Dedifferentiated amniotic fluid mesenchymal stem cell (primary cell): ENCODE measurements around the gene RTL5.

ENCODE experiments used
- DNase-seq: peaks from one replicate; pipeline ENCODE4 v3.0.0-alpha.2; 2016; ENCODE audit errors: extremely low spot score

RTL5 gene

DNA sequence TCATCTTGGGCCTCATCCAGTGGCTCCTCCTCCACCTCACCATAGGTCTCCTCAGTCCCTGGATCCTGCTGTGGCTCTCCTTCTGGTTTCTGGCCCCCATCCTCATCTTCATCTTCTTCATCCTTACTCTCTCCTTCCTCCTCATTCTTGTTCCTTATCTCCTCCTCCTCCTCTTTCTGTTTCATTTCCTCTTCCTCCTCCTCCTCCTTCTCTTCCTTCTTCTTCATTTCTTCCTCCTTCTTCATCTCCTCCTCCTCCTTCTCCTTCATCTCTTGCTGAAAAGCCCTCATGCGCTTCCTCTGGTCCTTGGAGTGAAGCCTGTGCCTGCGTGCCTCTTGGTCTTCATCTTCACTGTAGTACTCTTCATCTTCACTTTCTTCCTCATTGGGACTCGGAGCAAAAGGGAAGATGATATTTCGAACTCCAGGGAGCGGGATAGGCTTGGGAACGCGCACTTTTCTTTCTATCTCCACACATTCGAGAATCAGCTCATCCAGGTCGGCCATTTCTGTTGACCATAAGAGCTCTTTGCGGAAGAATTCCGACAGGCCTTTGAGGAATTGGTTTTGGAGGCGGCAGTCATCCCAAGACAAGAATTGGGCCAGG is 1.5 kb downstream of the RTL5 start:
- no peak for DNase-seq

DNA sequence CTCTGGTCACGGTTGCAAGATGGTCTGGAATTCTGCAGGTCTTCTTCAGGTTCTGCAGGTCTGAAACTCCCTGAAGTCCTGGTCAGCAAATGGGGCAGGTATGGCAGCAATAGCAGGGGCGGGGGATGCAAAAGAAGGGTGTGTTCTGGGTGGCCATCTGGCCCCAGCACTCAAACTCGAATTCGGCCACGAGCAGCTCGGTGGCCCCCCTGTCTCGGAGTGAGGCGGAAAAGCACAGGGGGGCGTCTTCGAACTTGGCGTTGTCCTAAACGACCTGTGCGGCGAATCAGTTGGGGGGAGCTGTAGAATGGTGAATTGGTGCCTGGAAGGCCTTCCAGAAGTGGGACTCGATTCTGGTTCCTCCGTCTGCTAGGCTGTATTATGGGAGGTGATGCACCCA is 2.1 kb downstream of the RTL5 start:
- DNase-seq: no peak

DNA sequence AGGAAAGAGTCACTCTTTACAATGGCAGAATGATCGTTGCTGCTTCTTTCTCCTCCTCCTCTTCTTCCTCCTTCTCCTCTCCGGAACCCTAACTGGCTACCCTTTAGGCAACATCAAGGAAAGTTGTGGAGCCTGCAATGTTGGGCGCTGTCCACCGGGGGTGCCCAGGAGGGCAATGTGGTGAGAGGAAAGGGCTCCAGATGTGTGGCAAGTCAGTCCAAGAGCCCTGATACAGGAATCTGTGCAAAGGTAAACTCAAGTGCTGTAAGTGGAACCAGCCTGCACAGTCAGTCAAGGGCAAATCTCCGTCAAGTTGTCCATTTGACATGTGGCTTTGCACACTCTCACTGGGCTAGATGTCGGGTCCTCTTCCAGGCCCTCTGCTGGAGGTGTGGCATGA is 2.8 kb downstream of the RTL5 start:
- DNase-seq: no peak

DNA sequence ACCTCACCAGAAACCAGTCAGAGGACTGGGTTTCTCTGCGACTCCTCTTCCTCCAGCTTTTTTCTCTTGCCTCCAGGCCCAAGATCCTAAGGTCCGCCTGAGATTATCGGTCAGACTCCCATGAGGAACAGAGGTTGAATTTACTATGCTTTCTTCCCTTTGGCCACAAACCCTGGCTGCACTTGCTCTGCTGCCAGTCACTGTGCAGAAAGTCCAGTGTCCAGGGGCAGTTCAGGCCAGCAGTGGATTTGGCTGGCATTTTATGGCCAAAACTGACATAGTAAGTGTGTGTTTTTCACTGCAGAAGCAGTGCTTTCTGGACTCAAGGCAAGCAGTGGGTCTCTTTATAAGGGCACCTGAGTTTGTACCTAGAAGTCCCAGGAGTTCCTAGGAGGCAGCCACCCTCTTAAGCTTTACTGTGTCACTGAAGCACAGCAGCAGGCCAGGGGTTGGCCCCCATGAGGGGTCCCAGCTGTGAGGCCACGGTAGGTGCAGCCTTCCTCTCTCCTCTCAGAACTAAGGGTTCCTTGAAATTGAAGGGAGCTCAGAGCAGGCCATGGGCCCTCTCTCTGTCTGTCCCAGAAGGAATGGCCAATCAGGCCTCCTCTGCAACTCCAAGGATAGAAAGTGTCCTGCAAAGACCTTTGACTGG is 3.4 kb downstream of the RTL5 start:
- no peak for DNase-seq

DNA sequence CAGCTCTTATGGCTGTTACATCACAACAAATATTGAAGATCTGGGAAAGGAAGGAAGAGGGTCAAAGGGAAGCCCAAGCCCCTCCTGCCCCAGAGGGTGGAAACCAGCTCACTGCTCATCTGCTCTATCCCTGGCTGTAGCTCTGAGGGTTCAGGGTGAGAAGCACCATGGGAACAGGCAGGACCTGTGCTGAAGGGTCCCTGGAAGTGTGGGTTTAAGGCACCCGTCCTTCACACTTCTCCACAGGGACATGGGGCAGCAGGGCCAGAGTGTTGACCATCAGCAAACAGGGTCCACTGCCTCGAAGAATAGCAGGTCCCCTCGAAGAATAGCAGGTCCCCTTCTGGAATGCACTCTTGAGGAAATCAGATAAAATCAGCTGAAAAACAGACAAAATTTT is 4.4 kb downstream of the RTL5 start:
- no peak for DNase-seq

DNA sequence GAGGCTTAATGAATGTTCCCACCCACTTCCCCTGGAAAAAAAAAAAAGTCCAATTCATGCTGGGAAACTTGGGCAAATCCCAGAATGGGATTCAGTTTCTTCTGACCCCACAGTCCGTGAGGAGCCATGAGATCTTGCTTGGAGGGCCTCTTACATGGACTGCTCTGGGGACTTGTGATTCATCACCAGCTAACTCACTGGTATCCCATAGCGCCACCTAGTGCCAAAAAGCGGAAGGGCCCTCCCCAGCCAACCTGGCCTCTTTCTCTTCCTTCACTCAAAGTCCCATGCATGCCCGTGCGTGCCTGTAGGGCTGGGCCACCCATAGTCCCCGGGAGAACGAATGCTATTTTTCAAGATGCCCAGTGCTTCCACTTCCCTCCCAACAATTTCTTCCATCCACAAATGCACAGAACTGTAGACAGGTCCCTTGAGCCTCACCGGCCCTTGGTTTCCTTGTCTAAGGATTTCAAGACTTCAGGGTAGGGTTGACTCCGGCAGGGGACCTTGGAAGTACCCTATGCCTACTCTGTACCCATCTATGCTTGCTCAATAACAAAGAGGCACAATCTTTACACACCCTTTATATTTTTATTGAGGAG is 5.1 kb downstream of the RTL5 start:
- DNase-seq: peak; percentile 87

DNA sequence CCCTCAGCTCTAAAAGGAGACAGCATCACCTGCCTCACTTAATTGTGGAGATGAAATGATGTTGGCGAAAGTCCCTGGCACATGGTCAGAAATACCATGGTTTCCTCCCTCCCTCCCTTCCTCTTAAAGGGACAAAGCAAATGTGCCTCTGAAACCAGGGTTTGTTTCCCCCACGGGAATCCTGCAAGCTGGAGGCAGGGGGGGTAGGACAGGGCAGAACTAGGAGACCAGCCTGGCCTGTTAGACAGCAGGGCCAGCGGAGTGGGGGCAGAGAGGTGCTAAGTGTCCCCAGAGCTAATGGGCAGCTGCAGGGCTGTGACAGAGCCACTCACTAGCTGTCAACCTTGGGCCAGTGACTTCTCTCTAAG is 5.7 kb downstream of the RTL5 start:
- no peak for DNase-seq

DNA sequence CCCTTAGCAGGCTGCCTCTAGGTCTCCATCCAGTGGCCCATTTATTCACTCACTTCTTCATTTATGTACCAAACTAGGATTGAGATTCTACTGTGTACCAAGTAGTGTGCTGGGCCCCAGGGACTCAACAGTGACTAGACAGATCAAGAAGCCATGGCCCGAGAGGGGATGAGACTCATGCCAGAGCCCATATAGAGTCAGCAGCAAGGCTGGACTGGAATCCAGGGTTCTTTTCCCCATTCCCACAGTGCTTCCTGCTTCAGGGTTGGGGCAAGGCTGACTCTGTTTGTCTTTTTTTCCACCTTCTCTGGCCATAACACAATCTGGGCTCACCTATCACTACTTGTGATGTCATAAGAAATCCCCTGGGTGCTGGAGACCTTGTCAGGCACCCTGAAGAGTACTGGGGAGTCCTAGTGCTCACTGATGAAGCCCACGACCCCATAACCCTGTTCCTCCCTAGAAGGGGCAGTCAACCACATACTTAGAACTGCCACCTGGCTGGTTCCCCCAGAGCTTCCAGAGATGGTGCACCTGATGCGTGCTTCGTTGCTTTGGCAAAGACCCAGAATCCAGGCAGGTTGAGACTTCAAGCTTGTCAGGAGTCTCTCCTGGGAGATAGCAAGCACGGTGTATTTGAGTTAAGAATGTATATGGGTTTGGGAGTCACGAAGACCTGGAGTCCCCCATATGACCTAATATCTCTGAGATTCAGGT is 6.2 kb downstream of the RTL5 start:
- no peak for DNase-seq

DNA sequence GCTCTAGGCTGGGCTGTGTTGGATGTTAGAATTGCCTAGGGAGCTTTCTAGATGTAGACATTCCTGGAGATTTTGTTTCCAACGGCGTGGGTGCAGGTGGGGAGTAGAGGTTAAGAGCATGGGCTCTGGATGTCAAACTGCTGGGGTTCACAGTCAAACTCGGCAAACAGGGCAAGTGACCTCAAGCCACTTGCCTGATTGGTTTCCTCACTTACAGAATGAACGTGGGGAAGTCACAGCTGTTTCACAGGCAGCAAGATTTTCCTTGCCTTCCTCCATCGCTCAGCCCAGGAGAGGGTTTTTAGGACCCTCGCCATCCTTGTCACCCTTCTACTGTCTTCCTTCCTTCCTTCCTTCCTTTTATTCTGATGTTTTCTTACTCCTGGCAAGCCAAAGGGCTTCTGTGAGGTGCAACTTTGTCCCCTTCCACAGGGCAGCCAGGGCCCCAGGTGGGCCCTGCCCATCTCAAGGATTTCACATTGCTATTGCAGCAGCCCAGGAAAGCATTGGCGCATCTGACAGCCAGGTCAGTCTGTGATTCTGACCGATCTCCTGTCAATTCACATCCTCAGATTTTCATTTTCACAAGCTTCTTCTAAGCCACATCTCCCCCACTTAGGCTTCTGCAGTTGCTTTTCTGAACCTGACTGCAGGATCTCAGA is 7.0 kb downstream of the RTL5 start:
- no peak for DNase-seq

DNA sequence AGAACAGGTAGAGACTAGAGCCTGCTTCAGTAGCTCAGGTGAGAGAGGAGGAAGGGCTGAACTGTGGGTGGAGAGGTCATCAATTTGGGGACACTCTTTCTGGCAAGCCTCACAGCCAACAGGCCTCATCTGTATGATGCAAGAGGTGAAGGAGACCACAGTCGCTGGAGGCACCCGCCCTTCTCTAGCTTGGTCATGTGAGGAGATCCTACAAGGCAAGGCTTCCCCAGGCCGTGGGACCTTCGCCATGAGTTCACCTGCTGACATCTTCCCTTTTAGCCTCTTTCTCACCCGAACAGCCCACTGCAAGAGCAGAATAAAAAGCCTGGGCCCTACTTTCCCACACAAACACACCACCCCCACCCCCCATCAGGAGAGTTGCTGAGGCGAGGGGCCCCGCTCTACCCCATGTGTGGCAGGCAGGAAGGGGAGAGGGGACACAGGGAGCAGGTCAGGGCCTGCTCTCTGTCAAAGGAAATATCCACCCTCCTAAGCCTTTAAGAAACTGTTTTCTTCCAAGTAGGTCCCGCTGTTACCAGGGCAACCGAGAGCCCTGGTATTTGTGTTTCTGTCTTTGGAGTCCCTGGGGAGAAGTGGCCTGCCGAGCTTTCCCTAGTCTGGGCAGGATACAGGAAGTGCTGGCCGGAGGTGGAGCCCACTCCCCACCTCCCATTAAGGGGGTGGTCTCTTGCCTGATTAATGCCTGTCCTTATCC is 8.1 kb downstream of the RTL5 start:
- DNase-seq: no peak

DNA sequence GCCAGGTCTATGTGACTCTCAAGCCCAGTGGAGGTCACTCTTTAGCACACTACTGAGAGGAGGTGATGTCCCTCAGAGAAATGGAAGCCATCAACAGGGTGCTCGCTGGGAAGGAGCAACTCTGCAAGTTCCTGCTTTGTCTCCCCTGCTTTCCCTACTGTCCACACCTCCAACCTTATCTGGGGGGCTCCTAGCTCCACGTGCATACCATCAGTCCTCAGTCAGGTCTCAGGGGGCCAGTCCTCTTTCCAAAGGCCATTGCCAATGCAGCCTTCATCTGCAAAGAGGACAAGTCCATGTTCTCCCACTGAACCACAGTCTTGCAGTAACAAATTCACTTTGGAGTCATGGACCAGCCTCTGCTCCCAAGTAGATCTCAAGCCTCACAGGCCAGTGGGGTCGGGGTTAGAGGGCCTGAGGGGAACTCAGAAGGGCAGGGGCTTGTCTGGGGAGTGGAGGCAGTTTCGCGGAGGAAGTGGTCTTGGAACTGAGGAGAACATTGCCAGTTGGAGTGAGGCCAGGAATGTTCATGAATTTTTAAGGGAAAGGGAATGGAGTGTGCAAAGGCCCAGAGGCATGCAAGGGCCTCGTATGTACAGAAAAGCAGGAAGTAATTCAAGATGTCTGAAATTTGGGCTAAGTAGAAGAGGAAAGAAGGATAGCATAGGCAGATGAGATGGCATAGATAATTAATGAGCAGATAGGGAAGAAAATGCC is 8.9 kb downstream of the RTL5 start:
- no peak for DNase-seq

DNA sequence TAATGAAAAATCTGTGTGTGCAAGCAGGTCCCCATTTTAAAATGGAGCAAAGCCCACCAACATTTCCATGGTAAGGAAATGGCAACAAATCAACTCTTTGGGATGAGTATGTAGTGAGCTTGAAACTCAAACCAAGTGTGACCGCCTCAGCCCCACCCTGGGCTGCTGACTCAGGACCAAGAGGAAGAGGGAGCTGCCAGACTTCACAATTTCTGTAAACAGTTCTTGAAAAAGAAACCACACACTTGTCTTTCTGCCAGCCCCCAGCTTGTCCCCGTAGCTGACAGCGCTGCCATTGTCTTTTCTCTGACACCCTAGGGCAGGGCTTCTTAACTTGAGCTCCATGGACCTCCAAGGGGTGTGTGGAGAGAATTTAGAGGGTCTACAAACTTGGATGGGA is 10.3 kb downstream of the RTL5 start:
- peak; percentile 79 for DNase-seq

DNA sequence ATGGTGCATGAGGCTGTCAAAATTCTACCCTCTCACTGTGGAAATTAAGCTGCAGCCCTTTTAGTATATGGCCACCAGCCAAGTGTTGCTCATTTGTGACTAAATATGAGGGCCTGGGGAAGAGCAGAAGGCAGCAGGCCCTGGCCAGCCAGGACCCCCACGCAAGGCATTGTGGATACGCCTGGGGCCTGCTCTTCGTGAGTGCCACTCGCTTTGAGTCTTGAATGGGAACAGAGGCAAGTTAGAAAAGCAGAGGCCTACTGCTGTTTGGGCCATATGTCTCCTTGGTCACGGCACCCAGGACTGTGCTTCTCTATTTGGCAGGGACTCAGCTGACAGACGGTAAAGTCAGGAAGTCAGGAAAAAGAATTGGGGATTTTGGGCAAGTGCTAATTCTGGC is 10.9 kb downstream of the RTL5 start:
- DNase-seq: no peak

DNA sequence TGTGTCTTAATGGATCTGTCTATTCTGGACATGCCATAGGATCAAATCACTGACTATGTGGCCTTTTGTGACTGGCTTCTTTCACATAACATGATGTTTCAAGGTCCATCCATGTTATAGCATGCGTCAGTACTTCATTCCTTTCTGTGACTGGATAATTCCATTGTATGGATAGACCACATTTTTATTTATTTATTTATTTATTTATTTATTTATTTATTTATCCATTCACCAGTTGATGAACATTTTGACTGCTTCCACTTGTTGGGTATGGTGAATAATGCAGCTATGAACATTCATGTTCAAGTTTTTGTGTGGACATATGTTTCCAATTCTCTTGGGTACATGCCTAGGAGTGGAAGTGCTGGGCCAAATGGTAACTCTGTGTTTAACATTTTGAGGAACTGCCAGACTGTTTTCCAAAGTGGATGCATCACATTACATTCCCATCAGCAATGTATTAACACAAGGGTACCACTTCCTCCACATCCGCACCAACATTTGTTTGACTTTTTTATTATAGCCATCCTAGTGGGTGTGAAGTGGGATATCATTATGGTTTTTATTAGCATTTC is 14.0 kb downstream of the RTL5 start:
- DNase-seq: no peak

DNA sequence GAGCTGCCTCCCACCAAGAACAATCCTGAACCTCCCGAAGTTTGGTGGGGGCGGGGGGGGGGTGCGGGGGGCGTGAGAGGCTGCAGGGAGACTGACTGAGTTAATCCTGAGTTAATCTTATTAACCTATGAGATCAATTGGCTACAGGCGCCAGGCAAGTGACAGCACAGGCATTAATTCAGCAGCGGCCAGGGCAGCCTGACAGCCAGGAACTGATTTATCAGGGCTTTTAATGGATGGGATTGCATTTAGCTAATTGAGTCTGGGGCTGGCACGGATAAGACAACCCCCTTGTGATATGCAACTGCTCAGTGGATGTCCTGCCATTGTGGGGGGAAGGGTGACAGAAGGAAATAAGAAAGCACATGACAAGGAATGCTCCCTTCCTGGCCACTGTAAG is 16.3 kb downstream of the RTL5 start:
- no peak for DNase-seq

DNA sequence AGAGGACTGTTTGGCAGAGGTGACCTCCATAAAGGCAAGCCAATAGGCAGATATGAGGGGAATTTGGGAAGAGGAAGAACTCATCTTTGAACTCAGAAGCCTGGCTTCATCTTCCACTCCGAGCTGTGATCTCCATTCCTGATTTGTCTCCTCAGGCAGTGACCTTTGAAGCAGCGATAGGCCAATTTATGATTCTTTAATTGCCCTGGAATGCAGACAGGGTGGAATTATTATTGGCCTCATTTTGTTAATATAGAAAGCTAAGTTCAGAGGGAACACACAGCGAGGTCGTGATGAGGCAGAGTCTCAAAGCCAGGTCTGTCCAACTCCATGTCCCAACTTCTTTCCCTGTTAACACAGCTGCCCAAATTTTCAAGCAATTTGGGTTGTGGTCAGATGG is 16.9 kb downstream of the RTL5 start:
- DNase-seq: no peak

DNA sequence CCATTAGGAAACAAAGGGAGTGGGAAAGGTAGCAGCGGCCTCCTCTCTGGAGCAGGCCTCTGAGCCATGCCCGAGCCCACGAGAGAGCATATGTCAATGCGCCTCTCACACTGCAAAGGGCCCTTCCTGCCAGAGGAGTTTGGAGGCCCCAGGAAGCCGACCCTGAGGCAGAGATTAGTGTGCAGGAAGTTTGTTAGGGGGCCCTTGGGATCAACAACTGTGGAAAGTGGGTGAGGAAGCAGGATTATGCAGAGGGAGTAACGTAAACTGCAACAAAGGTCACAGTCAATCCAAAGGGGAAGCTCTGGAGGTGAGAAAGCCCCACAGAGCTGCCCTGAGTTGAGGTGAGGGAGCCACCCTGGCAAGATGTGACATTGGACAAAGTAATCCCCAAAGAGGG is 17.4 kb downstream of the RTL5 start:
- DNase-seq: no peak

DNA sequence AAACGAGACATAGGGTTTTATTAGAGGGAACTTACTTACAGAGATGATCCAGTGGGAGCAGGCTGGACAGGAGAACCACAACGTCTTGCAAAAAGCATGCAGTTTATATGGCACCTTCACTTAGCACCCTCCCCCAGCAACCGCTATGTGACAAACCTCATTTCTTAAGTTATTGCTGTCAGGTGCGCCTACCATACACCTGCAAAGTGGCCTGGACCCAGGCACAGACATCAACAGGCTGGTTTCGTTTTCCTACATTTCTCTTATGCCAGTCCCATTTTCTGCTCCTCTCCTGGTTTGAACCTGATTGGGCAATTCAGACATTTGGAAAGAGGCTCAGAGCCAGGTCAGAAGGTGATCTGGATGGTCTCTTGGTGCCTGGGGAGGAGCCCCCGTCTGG is 18.3 kb downstream of the RTL5 start:
- no peak for DNase-seq

DNA sequence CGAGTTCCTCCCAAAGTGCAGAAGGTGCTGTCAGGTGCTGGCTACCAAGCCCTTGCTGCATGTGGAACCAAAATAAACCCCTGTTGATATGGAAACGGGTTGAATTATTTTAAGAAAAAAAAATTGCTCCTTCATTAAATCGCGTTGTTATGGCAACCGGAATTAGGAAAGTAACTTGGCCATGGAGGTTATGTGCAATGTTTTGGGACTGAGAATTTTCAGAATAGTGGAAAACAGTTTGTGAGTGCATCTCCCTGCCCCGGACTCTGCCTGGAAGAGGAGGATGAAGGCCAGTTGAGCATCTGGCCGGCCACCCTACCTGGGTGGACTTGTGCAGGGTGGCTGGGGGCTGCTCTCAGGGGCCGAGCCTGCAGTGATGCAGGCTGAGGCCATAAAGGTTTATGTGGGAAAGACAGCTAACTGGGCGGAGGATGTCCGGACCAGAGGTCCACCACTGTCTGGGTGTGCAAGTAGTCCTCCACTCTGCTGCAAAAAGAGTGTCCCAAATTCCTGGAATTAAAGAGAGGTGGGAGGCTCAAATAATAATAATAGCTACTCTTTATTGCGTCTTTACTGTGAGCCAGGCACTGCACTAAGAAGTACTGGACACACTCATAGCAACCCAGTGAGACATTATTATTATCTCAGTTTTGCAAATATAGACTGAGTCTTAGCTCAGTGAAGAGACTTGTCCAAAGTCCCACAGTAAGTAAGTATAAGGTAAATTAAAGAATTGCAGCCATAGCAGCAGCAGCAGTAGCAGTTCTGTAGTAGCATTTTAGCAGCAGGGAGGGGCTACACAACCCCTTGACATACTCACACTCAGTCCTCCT is 20.6 kb downstream of the RTL5 start:
- no peak for DNase-seq
